Progenitor cell of endocrine pancreas (in vitro differentiated cells): ENCODE measurements around the gene LDLRAD4. TPM values are rescaled to one million over a fixed set of nuclear protein-coding genes. Genes with fewer than 3 reads are reported as not detected.

Source experiments
- DNase-seq: peaks from one replicate; pipeline ENCODE4 v3.0.0; 2021; ENCODE audit warnings: low spot score; ENCODE audit not compliant: unreplicated experiment
- H3K27ac Mint-ChIP-seq: 2 replicates; pipeline ENCODE4 v1.8.0; 2021; ENCODE audit warnings: mild to moderate bottlenecking, moderate library complexity, mixed read lengths
- H3K27me3 Mint-ChIP-seq: 2 replicates; pipeline ENCODE4 v1.8.0; 2021; ENCODE audit warnings: mixed read lengths
- H3K36me3 Mint-ChIP-seq: 2 replicates; pipeline ENCODE4 v1.8.0; 2022; ENCODE audit warnings: mixed read lengths; ENCODE audit not compliant: insufficient read depth
- H3K4me1 Mint-ChIP-seq: 2 replicates; pipeline ENCODE4 v1.8.0; 2021; ENCODE audit warnings: low read depth, mixed read lengths
- H3K4me3 Mint-ChIP-seq: 2 replicates; pipeline ENCODE4 v1.8.0; 2021; ENCODE audit warnings: low read depth, mild to moderate bottlenecking, moderate library complexity, mixed read lengths
- H3K9me3 Mint-ChIP-seq: 2 replicates; pipeline ENCODE4 v1.8.0; 2021; ENCODE audit warnings: low read depth, mixed read lengths
- CTCF ChIP-seq: fragments of 200-600 bp; sonication (generic); IDR thresholded peaks from one replicate; pipeline ENCODE4 v1.5.0; 2021; ENCODE audit warnings: antibody characterized with exemption, mild to moderate bottlenecking; ENCODE audit not compliant: unreplicated experiment
- total RNA-seq: library from RNA; stranded (reverse); gene quantifications from 2 replicates; pipeline ENCODE4 v1.2.1, GENCODE V29; 2021

The LDLRAD4 gene
- total RNA-seq, 1 donor from 2014 or later: 3.8 TPM

DNA sequence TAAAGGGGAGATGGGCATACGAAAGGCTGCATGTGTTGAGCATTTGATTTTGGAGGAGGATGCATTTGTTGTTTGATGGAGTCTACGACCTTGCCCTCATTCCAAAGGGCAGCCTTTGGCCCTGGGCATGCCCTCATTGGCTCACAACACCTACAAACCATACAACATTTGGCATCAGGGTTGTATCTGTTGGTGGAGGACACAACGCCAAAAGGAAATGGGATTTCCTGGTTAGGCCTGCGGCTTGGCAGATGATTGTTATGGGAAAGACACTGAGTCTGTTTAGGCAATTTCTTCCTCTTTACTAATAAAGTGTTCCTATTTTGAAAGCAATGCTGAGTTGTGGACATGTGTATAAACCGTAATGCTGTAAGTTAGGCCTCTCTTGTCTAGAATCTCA is 246.9 kb downstream of the LDLRAD4 start:
- Mint-ChIP-seq H3K4me1 (no peaks in the 10 kb centered on the region), H3K27ac (no peak overlapping the region), H3K36me3 (no peaks in the 10 kb centered on the region), H3K4me3 (no peak overlapping the region), H3K9me3 (peaks cover 13% of the 10 kb centered on the region), H3K27me3 (no peaks in the 10 kb centered on the region)
- no peak for DNase-seq
- no peak for TF ChIP-seq CTCF

GRCh38 chr18:13470516-13471197 is 252.1 kb downstream of the LDLRAD4 start:
- Mint-ChIP-seq H3K27ac (no peak overlapping the region), H3K27me3 (peaks cover 13% of the 10 kb centered on the region), H3K4me3 (no peak overlapping the region), H3K9me3 (peaks cover 9% of the 10 kb centered on the region), H3K36me3 (no peaks in the 10 kb centered on the region), H3K4me1 (peaks cover 14% of the 10 kb centered on the region)
- DNase-seq: no peak
- TF ChIP-seq CTCF: no peak

DNA sequence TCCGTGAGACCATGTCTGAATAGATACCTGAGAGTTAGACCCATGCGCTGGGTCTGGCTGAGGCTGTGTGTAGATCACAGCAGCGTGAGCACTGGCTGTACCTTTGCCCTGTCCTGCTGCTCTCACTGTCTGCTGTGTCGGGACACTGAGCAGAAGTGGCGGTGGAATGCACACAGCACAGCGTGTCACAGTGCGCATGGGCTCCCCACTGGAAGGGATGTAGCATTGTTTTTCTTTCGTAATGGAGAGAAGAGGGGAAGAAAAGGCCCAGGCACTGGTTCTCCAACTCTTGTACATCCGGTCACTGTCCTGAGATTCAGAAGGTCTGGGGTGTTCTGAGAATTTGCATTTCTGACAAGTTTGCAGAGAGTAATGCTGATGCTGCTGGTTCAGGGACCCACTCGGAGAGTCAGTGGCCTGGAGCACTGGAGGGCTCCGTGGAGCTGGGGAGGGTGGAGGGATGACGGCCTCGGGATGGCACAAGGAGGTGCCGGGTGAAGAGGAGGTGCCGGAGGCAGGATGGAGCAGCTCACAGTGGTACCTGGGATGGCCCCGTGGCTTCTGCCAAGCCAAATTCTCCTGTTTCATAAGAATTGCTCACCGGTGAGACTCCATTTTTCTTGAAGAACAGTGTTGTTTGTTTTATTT is 252.8 kb downstream of the LDLRAD4 start:
- no peak for TF ChIP-seq CTCF
- peaks cover 9% of the 10 kb centered on the region for H3K9me3 Mint-ChIP-seq
- H3K4me3 Mint-ChIP-seq: no peak overlapping the region
- peaks cover 14% of the 10 kb centered on the region for H3K4me1 Mint-ChIP-seq
- H3K36me3 Mint-ChIP-seq: no peaks in the 10 kb centered on the region
- peaks cover 15% of the 10 kb centered on the region for H3K27me3 Mint-ChIP-seq
- no peak for DNase-seq
- H3K27ac Mint-ChIP-seq: no peak overlapping the region

DNA sequence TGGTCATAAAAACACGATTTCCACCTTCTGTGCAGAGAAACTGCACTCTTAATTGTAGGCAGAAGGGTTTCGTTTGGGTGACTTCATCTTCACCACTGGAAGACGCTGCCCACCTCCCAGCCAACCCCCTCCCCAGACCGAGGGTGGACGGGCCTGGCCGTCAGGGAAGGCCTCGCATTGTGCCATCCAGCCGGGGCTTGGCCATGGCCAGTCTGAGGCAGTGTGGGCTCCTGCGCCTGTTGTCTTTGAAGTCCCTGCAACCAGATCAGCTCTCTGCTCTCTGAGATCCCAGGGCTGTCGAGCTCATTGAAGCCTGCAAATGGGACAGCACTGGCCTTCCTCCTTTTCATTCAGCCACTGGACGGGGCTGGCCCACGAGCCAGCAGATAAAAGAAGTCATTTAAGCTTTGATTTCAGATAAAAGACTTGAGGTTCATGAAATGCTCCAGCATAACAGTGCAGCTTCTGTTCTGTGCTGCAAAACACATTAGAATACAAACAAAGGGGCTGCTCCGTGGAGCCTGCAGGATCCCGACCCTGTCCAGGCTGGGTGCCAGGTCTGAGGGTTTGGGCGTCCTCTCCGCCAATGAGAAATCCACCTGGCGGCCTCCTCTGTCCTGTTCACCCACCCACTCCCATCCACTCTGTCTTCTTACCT is 253.5 kb downstream of the LDLRAD4 start:
- no peak for DNase-seq
- TF ChIP-seq CTCF: no peak
- Mint-ChIP-seq H3K9me3 (peaks cover 6% of the 10 kb centered on the region), H3K4me3 (no peak overlapping the region), H3K4me1 (peaks cover 14% of the 10 kb centered on the region), H3K27me3 (peaks cover 15% of the 10 kb centered on the region), H3K27ac (no peak overlapping the region), H3K36me3 (no peaks in the 10 kb centered on the region)

DNA sequence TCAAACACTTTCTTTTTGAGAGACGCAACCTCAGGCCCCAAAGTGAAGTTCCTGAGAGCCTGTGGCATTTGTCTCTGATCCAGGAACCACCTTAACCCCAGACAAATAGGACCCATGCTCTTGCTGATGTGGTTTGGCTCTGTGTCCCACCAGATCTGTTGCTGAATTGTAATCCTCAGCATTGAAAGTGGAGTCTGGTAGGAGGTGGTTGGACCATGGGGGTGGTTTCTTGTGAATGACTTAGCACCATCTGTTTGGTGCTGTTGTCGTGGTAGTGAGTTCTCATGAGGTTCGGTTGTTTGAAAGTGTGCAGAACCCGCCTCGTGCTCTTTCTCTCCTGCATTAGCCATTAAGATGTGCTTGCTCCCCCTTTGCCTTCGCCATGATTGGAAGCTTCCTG is 255.2 kb downstream of the LDLRAD4 start:
- H3K27ac Mint-ChIP-seq: no peak overlapping the region
- no peaks in the 10 kb centered on the region for H3K36me3 Mint-ChIP-seq
- no peaks in the 10 kb centered on the region for H3K9me3 Mint-ChIP-seq
- no peak for TF ChIP-seq CTCF
- no peak overlapping the region for H3K4me3 Mint-ChIP-seq
- H3K4me1 Mint-ChIP-seq: peaks cover 14% of the 10 kb centered on the region
- peaks cover 15% of the 10 kb centered on the region for H3K27me3 Mint-ChIP-seq
- DNase-seq: no peak
